HEK293 (cell line): ENCODE data around the gene C20orf144.

Experiments
- FEZF1 ChIP-seq: fragments of 450-650 bp; formaldehyde crosslinking; IDR thresholded peaks from 2 replicates; pipeline ENCODE4 v1.5.1; 2016; ENCODE audit warnings: missing biosample characterization, missing genetic modification characterization
- GLIS1 ChIP-seq: fragments of 450-650 bp; formaldehyde crosslinking; IDR thresholded peaks from 2 replicates; pipeline ENCODE4 v1.5.1; 2016; ENCODE audit warnings: missing biosample characterization, missing genetic modification characterization
- GLIS2 ChIP-seq: fragments of 450-650 bp; formaldehyde crosslinking; IDR thresholded peaks from 2 replicates; pipeline ENCODE4 v1.5.1; 2016; ENCODE audit warnings: missing biosample characterization, missing genetic modification characterization
- KLF1 ChIP-seq: fragments of 450-650 bp; formaldehyde crosslinking; IDR thresholded peaks from 2 replicates; pipeline ENCODE4 v1.5.1; 2016; ENCODE audit warnings: missing biosample characterization, missing genetic modification characterization
- KLF16 ChIP-seq: fragments of 450-650 bp; formaldehyde crosslinking; IDR thresholded peaks from 2 replicates; pipeline ENCODE4 v1.5.1; 2017; ENCODE audit warnings: missing biosample characterization, missing genetic modification characterization
- KLF8 ChIP-seq: fragments of 450-650 bp; formaldehyde crosslinking; IDR thresholded peaks from 2 replicates; pipeline ENCODE4 v1.5.1; 2016; ENCODE audit warnings: missing biosample characterization, missing genetic modification characterization
- MZF1 ChIP-seq: fragments of 450-650 bp; formaldehyde crosslinking; IDR thresholded peaks from 2 replicates; pipeline ENCODE4 v1.5.1; 2017; ENCODE audit warnings: missing biosample characterization, missing genetic modification characterization, borderline replicate concordance
- REPIN1 ChIP-seq: fragments of 450-650 bp; formaldehyde crosslinking; IDR thresholded peaks from 2 replicates; pipeline ENCODE4 v1.5.1; 2017; ENCODE audit warnings: missing biosample characterization, missing genetic modification characterization, low read depth
- SCRT2 ChIP-seq: fragments of 450-650 bp; formaldehyde crosslinking; IDR thresholded peaks from 2 replicates; pipeline ENCODE4 v1.5.1; 2016; ENCODE audit warnings: missing biosample characterization, missing genetic modification characterization
- SP2 ChIP-seq: fragments of 450-650 bp; formaldehyde crosslinking; IDR thresholded peaks from 2 replicates; pipeline ENCODE4 v1.5.1; 2016; ENCODE audit warnings: missing biosample characterization, missing genetic modification characterization
- YY2 ChIP-seq: fragments of 450-650 bp; formaldehyde crosslinking; IDR thresholded peaks from 2 replicates; pipeline ENCODE4 v1.5.1; 2016; ENCODE audit warnings: missing biosample characterization, missing genetic modification characterization
- ZBTB21 ChIP-seq: fragments of 450-650 bp; formaldehyde crosslinking; IDR thresholded peaks from 2 replicates; pipeline ENCODE4 v1.5.1; 2017; ENCODE audit warnings: missing biosample characterization, missing genetic modification characterization
- ZFHX2 ChIP-seq: fragments of 450-650 bp; formaldehyde crosslinking; conservative IDR thresholded peaks from 2 replicates; pipeline ENCODE4 v1.5.1; 2016; ENCODE audit warnings: missing biosample characterization, missing genetic modification characterization
- ZNF10 ChIP-seq: fragments of 450-650 bp; formaldehyde crosslinking; IDR thresholded peaks from 2 replicates; pipeline ENCODE4 v1.5.1; 2017; ENCODE audit warnings: missing biosample characterization, missing genetic modification characterization
- ZNF169 ChIP-seq: fragments of 450-650 bp; formaldehyde crosslinking; IDR thresholded peaks from 2 replicates; pipeline ENCODE4 v1.5.1; 2016; ENCODE audit warnings: missing biosample characterization, missing genetic modification characterization
- ZNF174 ChIP-seq: fragments of 450-650 bp; formaldehyde crosslinking; IDR thresholded peaks from 2 replicates; pipeline ENCODE4 v1.5.0; 2017; ENCODE audit warnings: missing biosample characterization, mild to moderate bottlenecking, missing genetic modification characterization
- ZNF2 ChIP-seq: fragments of 450-650 bp; formaldehyde crosslinking; IDR thresholded peaks from 2 replicates; pipeline ENCODE4 v1.5.1; 2016; ENCODE audit warnings: missing biosample characterization, missing genetic modification characterization
- ZNF280C ChIP-seq: fragments of 450-650 bp; formaldehyde crosslinking; IDR thresholded peaks from 2 replicates; pipeline ENCODE4 v1.5.1; 2016; ENCODE audit warnings: missing biosample characterization, missing genetic modification characterization
- ZNF391 ChIP-seq: fragments of 450-650 bp; formaldehyde crosslinking; IDR thresholded peaks from 2 replicates; pipeline ENCODE4 v1.5.1; 2016; ENCODE audit warnings: low read depth, missing biosample characterization, missing genetic modification characterization, borderline replicate concordance
- ZNF473 ChIP-seq: fragments of 450-650 bp; formaldehyde crosslinking; IDR thresholded peaks from 2 replicates; pipeline ENCODE4 v1.5.1; 2017; ENCODE audit warnings: missing biosample characterization, missing genetic modification characterization
- ZNF510 ChIP-seq: fragments of 450-650 bp; formaldehyde crosslinking; IDR thresholded peaks from 2 replicates; pipeline ENCODE4 v1.5.1; 2018; ENCODE audit warnings: mild to moderate bottlenecking, missing genetic modification characterization, missing biosample characterization; ENCODE audit not compliant: insufficient replicate concordance
- ZNF549 ChIP-seq: fragments of 450-650 bp; IDR thresholded peaks from 2 replicates; pipeline ENCODE4 v1.5.1; 2018; ENCODE audit warnings: missing biosample characterization, missing genetic modification characterization, mild to moderate bottlenecking, inconsistent platforms, moderate library complexity
- ZNF629 ChIP-seq: fragments of 450-650 bp; formaldehyde crosslinking; IDR thresholded peaks from 2 replicates; pipeline ENCODE4 v1.5.1; 2017; ENCODE audit warnings: missing biosample characterization, missing genetic modification characterization
- ZNF792 ChIP-seq: fragments of 450-650 bp; formaldehyde crosslinking; IDR thresholded peaks from 2 replicates; pipeline ENCODE4 v1.5.1; 2016; ENCODE audit warnings: missing biosample characterization, missing genetic modification characterization
- ZSCAN16 ChIP-seq: fragments of 450-650 bp; formaldehyde crosslinking; IDR thresholded peaks from 2 replicates; pipeline ENCODE4 v1.5.1; 2016; ENCODE audit warnings: missing biosample characterization, missing genetic modification characterization
- ZXDB ChIP-seq: fragments of 450-650 bp; formaldehyde crosslinking; IDR thresholded peaks from 2 replicates; pipeline ENCODE4 v1.5.1; 2016; ENCODE audit warnings: missing biosample characterization, missing genetic modification characterization
- TF ChIP-seq, protein P1 (sequence below): fragments of 450-650 bp; formaldehyde crosslinking; IDR thresholded peaks from 2 replicates; pipeline ENCODE4 v1.5.1; 2016; ENCODE audit warnings: missing biosample characterization, missing genetic modification characterization
- TF ChIP-seq, protein P2 (sequence below): fragments of 450-650 bp; formaldehyde crosslinking; IDR thresholded peaks from 2 replicates; pipeline ENCODE4 v1.5.1; 2017; ENCODE audit warnings: missing biosample characterization, missing genetic modification characterization
- TF ChIP-seq, protein P3 (sequence below): fragments of 450-650 bp; formaldehyde crosslinking; IDR thresholded peaks from 2 replicates; pipeline ENCODE4 v1.5.1; 2016; ENCODE audit warnings: missing biosample characterization, missing genetic modification characterization, borderline replicate concordance
- TF ChIP-seq, protein P4 (sequence below): fragments of 450-650 bp; formaldehyde crosslinking; IDR thresholded peaks from 2 replicates; pipeline ENCODE4 v1.5.1; 2016; ENCODE audit warnings: missing biosample characterization, missing genetic modification characterization

C20orf144 gene

DNA sequence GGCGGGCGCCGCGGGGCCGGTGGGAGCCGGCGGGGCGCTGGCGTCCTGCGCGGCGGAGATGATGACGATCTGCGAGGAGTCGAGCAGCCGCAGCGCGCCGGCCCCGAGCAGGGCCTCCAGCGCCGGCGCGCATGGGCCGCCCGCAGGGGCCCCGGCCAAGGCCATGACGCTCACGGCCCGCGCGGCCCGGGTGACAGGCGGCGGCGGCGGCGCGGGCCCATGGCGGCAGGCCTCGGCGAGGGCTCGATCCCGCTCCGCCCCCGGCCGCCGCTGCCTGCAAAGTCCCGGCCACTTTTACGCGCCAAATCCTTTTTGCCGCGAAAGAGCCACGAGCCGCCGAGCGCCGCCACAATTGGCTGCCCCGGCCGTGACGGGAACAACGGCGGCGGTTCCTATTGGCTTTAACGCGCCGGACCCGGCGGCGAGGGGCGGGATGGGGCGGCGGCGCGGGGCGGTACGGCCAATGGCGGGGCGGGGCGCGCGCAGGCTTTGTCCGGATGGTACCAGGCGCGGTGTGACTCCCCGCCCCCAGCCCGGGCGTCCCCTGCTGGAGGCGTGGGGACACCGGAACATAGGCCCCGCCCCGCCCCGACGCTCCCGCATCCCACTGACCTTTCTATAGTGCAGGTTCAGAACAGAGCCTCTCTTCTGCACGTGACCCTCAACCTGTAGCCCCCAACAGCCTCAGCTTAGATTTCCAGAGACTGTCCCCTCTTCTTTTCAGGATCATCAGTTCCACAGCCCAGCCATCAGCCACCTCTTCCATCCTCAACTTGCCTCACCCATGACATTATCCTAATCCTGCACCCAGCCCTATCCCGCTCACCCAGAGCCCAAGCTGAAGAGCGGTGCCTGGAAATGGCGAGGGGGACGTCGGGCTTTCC is 24.2 kb downstream of the C20orf144 start, which contains the start of gene E2F1 (continued):
- TF ChIP-seq SP2 (tag by site-specific recombination), result peak; percentile 90
- TF ChIP-seq SCRT2 (tag by site-specific recombination), result peak; percentile 92
- TF ChIP-seq REPIN1 (tag by site-specific recombination), result no peak
- TF ChIP-seq ZBTB21 (tag by site-specific recombination), result no peak
- TF ChIP-seq, protein P1, sequence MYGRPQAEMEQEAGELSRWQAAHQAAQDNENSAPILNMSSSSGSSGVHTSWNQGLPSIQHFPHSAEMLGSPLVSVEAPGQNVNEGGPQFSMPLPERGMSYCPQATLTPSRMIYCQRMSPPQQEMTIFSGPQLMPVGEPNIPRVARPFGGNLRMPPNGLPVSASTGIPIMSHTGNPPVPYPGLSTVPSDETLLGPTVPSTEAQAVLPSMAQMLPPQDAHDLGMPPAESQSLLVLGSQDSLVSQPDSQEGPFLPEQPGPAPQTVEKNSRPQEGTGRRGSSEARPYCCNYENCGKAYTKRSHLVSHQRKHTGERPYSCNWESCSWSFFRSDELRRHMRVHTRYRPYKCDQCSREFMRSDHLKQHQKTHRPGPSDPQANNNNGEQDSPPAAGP (tag by site-specific recombination), result no peak
- TF ChIP-seq KLF1 (tag by site-specific recombination), result no peak
- TF ChIP-seq ZNF280C, result no peak
- TF ChIP-seq, protein P2, sequence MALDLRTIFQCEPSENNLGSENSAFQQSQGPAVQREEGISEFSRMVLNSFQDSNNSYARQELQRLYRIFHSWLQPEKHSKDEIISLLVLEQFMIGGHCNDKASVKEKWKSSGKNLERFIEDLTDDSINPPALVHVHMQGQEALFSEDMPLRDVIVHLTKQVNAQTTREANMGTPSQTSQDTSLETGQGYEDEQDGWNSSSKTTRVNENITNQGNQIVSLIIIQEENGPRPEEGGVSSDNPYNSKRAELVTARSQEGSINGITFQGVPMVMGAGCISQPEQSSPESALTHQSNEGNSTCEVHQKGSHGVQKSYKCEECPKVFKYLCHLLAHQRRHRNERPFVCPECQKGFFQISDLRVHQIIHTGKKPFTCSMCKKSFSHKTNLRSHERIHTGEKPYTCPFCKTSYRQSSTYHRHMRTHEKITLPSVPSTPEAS (tag by site-specific recombination), result no peak
- no peak for TF ChIP-seq ZNF510 (tag by site-specific recombination)
- TF ChIP-seq ZXDB, result no peak
- TF ChIP-seq KLF16, result no peak
- no peak for TF ChIP-seq ZNF792 (tag by site-specific recombination)
- TF ChIP-seq ZNF391 (tag by site-specific recombination), result 0 out of 2 replicates have a peak, but pooled peaks have one; percentile 13
- TF ChIP-seq ZNF174 (tag by site-specific recombination), result no peak
- TF ChIP-seq ZNF629 (tag by site-specific recombination), result 0 out of 2 replicates have a peak, but pooled peaks have one; percentile 31
- TF ChIP-seq, protein P3, sequence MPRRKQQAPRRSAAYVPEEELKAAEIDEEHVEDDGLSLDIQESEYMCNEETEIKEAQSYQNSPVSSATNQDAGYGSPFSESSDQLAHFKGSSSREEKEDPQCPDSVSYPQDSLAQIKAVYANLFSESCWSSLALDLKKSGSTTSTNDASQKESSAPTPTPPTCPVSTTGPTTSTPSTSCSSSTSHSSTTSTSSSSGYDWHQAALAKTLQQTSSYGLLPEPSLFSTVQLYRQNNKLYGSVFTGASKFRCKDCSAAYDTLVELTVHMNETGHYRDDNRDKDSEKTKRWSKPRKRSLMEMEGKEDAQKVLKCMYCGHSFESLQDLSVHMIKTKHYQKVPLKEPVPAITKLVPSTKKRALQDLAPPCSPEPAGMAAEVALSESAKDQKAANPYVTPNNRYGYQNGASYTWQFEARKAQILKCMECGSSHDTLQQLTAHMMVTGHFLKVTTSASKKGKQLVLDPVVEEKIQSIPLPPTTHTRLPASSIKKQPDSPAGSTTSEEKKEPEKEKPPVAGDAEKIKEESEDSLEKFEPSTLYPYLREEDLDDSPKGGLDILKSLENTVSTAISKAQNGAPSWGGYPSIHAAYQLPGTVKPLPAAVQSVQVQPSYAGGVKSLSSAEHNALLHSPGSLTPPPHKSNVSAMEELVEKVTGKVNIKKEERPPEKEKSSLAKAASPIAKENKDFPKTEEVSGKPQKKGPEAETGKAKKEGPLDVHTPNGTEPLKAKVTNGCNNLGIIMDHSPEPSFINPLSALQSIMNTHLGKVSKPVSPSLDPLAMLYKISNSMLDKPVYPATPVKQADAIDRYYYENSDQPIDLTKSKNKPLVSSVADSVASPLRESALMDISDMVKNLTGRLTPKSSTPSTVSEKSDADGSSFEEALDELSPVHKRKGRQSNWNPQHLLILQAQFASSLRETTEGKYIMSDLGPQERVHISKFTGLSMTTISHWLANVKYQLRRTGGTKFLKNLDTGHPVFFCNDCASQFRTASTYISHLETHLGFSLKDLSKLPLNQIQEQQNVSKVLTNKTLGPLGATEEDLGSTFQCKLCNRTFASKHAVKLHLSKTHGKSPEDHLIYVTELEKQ (tag by site-specific recombination), result no peak
- 0 out of 2 replicates have a peak, but pooled peaks have one; percentile 60 for TF ChIP-seq ZSCAN16 (tag by site-specific recombination)
- no peak for TF ChIP-seq ZNF10 (tag by site-specific recombination)
- TF ChIP-seq GLIS1, result peak; percentile 30; the same call in 1 of the 2 replicates
- no peak for TF ChIP-seq ZNF2
- peak; percentile 57 for TF ChIP-seq ZFHX2 (tag by site-specific recombination)
- TF ChIP-seq YY2, result no peak
- no peak for TF ChIP-seq ZNF549 (tag by site-specific recombination)
- peak; percentile 37; the same call in 1 of the 2 replicates for TF ChIP-seq GLIS2 (tag by site-specific recombination)
- TF ChIP-seq, protein P4, sequence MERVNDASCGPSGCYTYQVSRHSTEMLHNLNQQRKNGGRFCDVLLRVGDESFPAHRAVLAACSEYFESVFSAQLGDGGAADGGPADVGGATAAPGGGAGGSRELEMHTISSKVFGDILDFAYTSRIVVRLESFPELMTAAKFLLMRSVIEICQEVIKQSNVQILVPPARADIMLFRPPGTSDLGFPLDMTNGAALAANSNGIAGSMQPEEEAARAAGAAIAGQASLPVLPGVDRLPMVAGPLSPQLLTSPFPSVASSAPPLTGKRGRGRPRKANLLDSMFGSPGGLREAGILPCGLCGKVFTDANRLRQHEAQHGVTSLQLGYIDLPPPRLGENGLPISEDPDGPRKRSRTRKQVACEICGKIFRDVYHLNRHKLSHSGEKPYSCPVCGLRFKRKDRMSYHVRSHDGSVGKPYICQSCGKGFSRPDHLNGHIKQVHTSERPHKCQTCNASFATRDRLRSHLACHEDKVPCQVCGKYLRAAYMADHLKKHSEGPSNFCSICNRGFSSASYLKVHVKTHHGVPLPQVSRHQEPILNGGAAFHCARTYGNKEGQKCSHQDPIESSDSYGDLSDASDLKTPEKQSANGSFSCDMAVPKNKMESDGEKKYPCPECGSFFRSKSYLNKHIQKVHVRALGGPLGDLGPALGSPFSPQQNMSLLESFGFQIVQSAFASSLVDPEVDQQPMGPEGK (tag by site-specific recombination), result peak; percentile 71
- TF ChIP-seq ZNF169 (tag by site-specific recombination), result no peak
- peak; percentile 88 for TF ChIP-seq KLF8
- TF ChIP-seq FEZF1 (tag by site-specific recombination), result no peak
- TF ChIP-seq MZF1 (tag by site-specific recombination), result no peak
- no peak for TF ChIP-seq ZNF473 (tag by site-specific recombination)
